GM12873 (cell line): ENCODE results near the gene CCN2.

Experiments used
- TF ChIP-seq, protein P1 (sequence below): IDR thresholded peaks from 2 replicates; pipeline ENCODE4 v1.5.1; 2012; ENCODE audit warnings: low read depth, mild to moderate bottlenecking, moderate library complexity, low read length, control low read depth; ENCODE audit not compliant: insufficient read depth; ENCODE audit errors: missing control alignments

Gene CCN2

GRCh38 chr6:131947986-131948661 lies 3.0 kb downstream of the CCN2 start:
- TF ChIP-seq, protein P1, sequence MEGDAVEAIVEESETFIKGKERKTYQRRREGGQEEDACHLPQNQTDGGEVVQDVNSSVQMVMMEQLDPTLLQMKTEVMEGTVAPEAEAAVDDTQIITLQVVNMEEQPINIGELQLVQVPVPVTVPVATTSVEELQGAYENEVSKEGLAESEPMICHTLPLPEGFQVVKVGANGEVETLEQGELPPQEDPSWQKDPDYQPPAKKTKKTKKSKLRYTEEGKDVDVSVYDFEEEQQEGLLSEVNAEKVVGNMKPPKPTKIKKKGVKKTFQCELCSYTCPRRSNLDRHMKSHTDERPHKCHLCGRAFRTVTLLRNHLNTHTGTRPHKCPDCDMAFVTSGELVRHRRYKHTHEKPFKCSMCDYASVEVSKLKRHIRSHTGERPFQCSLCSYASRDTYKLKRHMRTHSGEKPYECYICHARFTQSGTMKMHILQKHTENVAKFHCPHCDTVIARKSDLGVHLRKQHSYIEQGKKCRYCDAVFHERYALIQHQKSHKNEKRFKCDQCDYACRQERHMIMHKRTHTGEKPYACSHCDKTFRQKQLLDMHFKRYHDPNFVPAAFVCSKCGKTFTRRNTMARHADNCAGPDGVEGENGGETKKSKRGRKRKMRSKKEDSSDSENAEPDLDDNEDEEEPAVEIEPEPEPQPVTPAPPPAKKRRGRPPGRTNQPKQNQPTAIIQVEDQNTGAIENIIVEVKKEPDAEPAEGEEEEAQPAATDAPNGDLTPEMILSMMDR = no peak

DNA sequence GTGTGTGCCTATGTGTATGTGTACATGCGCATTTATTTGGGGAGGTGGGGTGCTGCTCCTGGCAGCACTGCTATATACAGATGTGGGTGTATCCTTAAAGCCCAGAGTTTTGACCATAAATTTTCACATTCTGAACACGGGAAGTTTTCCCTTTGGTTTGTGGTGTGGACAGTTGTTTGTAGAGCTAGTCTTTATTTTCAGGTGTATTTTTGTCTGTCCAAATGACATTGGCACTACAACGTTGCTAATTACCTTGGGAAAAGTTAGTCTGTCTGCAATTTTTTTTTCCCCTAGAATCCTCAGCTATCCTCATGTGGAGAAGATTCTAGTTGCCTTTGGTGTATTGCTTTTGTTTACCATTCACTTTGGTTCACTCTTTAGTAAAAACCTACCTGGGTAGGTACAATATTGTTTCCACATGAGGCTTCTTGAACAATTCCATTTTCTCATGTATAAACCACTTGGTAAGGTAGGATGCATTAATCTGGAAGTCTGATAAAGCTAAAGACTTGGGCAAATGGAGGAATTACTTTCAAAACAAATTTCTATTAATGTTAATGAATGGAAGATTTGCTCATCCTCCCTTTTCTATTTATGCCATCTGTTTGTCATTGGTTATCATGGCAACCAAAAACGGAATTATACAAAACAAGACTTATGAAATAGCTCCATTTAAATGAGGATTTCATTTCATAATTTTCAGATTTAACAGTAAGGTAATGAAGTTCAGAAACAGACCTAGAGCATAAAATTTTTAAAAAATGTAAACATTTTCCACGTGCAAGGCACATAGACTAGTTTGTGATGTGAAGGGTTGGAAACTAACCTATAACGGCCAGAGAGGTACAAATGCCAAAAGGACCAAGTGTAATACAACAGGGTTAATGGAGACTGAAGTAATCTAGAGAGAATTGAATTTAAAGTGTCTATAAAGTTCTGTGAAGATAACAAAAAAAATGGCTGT lies 3.9 kb downstream of the CCN2 start:
- TF ChIP-seq, protein P1 = no peak

DNA sequence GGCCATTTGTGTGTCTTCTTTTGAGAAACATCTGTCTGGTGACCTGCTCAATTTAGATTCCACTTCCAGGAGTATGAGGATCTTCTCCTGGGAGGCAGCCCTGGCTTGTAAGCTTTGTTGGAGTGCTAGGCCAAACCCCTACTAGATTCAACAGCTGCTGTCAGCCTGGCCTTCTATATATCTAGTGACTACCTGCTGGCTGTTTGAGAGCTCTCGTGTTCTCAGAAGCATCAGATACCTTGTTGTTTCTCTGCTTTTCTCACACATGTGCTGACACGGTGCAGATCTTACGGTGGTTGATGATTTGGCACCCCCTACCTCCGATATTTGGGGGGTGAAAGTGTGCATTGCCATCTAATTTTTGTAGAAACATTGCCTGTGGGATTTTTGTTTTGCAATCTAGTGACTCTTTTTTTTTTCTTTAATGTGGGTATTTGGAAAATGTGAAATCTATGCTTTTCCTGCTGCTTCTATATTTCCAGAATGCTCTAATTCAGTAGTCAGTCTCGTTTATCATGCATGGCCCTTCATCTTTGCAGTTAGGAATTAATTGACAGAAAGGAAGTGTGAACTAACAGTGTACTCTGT lies 4.7 kb downstream of the CCN2 start:
- TF ChIP-seq, protein P1 = no peak

GRCh38 chr6:131945971-131946370 lies 5.2 kb downstream of the CCN2 start:
- TF ChIP-seq, protein P1 = no peak

DNA sequence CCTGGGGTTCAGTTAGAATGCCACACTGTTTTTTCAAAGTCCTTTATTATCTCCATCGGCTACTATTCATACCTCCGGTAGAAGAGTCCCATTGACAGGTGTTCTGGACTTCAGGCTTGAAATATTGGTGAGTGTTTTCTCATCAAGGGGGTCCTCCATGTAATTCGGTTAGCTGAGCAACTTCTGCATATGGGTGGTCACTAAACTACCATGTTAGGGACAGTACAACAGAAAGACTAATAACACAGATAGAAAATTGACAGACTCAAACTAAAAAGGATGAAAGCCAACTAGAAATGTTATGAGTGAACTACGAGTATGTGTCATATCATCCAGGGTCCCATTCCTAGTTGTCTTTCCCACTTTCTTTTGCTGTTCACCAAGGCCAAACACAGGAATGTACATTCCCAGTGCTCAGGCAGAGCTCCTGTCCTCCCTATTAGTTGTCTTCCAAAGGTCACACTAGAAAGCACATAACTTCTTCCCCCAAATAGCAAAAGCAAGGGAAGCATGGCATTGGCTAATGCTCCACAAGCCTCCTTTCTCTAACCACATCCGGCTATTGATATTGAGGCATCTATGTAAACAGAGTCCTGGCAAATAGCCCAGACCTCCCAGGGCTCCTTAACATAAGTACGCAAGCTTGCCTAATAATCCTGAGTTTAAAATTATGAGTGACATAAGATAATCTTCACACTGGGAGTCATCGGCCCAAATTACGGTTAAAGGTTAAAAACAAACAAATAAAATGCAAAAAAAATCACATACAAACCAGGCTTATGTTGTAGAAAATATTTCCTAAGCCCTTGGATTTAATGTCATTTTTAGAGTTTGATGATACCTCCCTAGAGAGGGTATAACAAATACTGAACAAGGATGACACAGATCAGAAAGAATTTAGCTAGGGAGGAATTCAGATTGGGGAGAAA lies 13.2 kb downstream of the CCN2 start:
- TF ChIP-seq, protein P1 = no peak

DNA sequence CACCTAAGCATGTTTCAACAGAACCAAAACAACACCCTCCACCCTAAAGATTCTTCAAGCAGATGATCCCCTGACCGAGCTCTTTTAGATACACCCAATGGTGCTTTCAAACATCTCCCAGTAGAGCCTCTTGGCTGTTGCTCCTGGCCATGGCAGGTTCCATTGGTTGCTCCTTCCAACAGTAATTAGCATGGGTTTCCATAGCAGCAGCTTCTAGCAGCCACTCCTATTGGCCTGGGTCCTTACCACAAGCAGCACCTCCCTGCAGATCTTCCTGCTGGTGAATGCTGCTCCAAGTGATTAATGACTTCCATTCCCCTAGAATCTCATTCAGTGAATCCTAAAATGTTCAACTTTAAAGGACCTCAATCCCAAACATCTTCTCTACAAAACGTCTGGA lies 13.9 kb downstream of the CCN2 start:
- TF ChIP-seq, protein P1 = no peak

DNA sequence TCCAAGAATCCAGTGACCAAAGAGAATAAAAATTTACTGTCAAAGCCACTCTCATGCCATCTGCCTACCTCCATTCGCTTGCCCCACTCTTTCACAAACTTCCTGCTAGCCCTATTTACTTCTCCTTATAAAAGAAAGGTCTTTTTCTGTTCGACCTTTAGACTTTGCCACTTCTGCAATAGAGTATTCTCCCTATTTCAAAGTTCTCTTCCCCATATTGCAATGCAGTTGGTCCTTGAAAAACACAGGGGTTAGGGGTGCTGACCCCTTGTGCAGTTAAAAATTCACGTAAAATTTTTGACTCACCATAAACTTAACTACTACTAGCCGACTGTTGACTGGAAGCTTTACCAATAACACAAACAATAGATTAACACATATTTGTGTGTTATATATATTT lies 15.0 kb downstream of the CCN2 start:
- TF ChIP-seq, protein P1 = no peak
